CMK (cell line): ENCODE results near the gene GAS2L3.
"Not testable (repeated sequence)": the region's sequence is repeated elsewhere in the genome, so short reads cannot be mapped to it uniquely, and the experiment has no call there.

ENCODE experiments used
- DNase-seq: peaks from one replicate; pipeline ENCODE4 v3.0.0-alpha.2; 2010; ENCODE audit warnings: low read depth

Gene GAS2L3

GRCh38 chr12:100573292-100574186, at the start of gene GAS2L3:
TSS of gene GAS2L3 (plus strand) at chr12:100573684. CDS start at chr12:100594905, 21,221 bp downstream.
- peak; percentile 20 for DNase-seq

- no peak for DNase-seq
These were observed 45.5 kb upstream of the GAS2L3 start for GRCh38 chr12:100528034-100528433.

GRCh38 chr12:100528471-100529127, 44.9 kb upstream of the GAS2L3 start:
- no peak for DNase-seq

GRCh38 chr12:100529756-100530350, 43.6 kb upstream of the GAS2L3 start:
- DNase-seq: no peak

GRCh38 chr12:100533376-100533775, 40.1 kb upstream of the GAS2L3 start:
- no peak for DNase-seq

GRCh38 chr12:100534625-100535227, 38.8 kb upstream of the GAS2L3 start:
- no peak for DNase-seq

GRCh38 chr12:100539202-100539601, 34.3 kb upstream of the GAS2L3 start:
- DNase-seq: no peak

GRCh38 chr12:100544165-100544564, 29.3 kb upstream of the GAS2L3 start:
- no peak for DNase-seq

- DNase-seq: no peak
These were observed 28.4 kb upstream of the GAS2L3 start for GRCh38 chr12:100545092-100545491.

- DNase-seq: no peak
These were observed 19.5 kb upstream of the GAS2L3 start for GRCh38 chr12:100553936-100554335.

GRCh38 chr12:100554608-100555077, 18.8 kb upstream of the GAS2L3 start:
- peak; percentile 29 for DNase-seq

GRCh38 chr12:100555722-100556121, 17.8 kb upstream of the GAS2L3 start:
- DNase-seq: no peak

- DNase-seq: no peak
These were observed 16.1 kb upstream of the GAS2L3 start for GRCh38 chr12:100557357-100557756.

- not testable (repeated sequence) for DNase-seq
These were observed 14.2 kb upstream of the GAS2L3 start for GRCh38 chr12:100559261-100559660.

GRCh38 chr12:100564090-100564489, 9.4 kb upstream of the GAS2L3 start:
- no peak for DNase-seq

GRCh38 chr12:100564905-100565467, 8.5 kb upstream of the GAS2L3 start:
- DNase-seq: no peak

- DNase-seq: no peak
These were observed 7.4 kb upstream of the GAS2L3 start for GRCh38 chr12:100565987-100566545.

- DNase-seq: no peak
These were observed 6.4 kb upstream of the GAS2L3 start for GRCh38 chr12:100566887-100567637.

- DNase-seq: no peak
These were observed 5.5 kb upstream of the GAS2L3 start for GRCh38 chr12:100567945-100568344.

GRCh38 chr12:100572184-100572583, 1.3 kb upstream of the GAS2L3 start:
- no peak for DNase-seq
